VCaP (cell line): ENCODE measurements around the gene EP400.

Experiments
- H3K27ac ChIP-seq: fragments of 450-650 bp; 2 replicates; pipeline ENCODE4 v1.5.1; 2017
- TF ChIP-seq, protein P1 (sequence below): fragments of 450-650 bp; conservative IDR thresholded peaks from 2 replicates; pipeline ENCODE4 v1.5.1; 2017; ENCODE audit warnings: mild to moderate bottlenecking, moderate library complexity

Gene EP400

DNA sequence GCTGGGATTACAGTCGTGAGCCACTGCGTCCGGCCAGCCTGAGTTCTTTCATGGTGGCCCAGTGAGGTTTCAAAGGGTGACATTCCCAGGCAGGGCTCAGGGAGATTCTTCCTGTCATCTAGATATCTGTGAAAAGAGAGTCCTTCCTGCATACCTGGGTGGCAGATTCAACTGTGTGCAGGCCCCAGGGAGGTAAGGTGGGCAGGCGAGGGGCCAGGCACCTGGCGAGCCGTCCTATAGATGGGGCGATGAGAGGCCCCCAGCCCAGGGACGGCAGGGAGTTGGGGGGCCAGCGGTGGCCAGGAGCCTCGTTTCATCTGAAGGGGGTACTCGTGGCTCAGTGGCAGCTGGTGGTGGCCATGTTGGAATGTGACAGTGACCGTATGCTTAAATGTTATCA lies 7.1 kb upstream of the EP400 start:
- no peak overlapping the region for H3K27ac ChIP-seq
- TF ChIP-seq, protein P1, sequence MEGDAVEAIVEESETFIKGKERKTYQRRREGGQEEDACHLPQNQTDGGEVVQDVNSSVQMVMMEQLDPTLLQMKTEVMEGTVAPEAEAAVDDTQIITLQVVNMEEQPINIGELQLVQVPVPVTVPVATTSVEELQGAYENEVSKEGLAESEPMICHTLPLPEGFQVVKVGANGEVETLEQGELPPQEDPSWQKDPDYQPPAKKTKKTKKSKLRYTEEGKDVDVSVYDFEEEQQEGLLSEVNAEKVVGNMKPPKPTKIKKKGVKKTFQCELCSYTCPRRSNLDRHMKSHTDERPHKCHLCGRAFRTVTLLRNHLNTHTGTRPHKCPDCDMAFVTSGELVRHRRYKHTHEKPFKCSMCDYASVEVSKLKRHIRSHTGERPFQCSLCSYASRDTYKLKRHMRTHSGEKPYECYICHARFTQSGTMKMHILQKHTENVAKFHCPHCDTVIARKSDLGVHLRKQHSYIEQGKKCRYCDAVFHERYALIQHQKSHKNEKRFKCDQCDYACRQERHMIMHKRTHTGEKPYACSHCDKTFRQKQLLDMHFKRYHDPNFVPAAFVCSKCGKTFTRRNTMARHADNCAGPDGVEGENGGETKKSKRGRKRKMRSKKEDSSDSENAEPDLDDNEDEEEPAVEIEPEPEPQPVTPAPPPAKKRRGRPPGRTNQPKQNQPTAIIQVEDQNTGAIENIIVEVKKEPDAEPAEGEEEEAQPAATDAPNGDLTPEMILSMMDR: no peak

DNA sequence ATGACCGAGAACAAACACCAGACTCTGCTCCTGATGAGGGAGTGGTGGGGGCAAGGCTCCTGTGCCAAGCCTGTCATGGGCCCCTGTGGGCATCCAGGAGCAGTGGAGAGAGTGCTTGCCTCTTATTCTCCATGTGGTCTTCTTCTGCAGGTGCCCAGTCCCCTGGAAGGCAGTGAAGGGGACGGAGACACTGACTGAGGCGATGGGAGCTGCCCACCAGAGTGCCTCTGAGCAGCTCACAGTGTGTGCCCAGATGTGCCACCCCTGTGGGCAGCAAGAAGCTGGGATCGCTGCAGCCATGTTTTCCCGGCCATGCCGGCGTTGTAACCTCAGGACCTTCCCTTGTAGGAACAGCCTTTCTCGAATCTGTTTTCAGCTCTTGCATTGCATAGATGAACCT lies 6.4 kb upstream of the EP400 start:
- H3K27ac ChIP-seq: no peak overlapping the region
- TF ChIP-seq, protein P1: no peak

DNA sequence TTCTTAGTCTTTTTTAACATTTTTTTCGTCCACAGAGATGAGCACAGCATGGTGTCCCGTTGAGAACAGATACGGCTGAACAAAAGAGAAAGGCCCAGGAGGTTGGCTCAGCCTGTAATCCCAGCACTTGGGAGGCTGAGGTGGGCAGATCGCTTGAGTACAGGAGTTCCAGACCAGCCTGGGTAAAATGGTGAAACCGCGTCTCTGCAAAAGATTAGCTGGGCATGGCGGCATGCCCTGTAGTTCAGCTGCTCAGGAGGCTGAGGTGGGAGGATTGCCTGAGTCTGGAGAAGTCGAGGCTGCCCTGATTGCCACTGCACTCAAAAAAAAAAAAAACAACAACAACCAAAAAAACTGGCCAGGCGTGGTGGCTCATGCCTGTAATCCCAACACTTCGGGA lies 5.9 kb upstream of the EP400 start:
- TF ChIP-seq, protein P1: no peak
- no peak overlapping the region for H3K27ac ChIP-seq

DNA sequence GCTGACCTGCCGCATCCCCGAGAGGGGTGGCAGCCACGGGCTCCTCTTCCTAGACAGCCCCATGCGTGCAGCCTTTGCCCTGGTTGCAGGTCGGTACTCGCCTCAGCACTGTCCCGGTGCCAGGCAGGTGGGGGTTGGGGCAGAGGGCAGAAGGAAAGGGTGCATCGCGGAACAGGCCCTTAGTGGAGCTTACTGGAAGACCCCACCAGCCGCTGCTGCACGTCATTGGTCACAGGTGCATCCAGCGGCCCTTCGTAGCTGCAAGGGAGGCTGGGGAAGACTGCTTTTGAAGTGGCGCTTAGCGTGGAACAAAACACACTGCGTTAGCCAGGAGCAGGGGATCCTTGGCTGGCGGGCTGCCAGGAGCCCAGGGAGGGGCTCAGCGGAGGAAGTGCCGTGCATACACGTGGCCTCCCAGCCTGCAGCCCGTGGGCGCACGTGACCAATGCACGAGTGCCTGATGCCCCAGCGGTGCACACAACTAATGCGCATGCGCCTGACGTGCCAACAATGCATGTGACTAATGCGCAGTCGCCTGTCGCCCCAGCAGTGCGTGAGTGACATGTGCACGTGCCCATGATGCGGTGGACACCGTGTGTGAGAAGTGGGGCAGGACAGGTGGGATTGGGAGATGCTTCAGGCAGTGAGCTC lies 5.0 kb upstream of the EP400 start:
- TF ChIP-seq, protein P1: no peak
- H3K27ac ChIP-seq: no peak overlapping the region

DNA sequence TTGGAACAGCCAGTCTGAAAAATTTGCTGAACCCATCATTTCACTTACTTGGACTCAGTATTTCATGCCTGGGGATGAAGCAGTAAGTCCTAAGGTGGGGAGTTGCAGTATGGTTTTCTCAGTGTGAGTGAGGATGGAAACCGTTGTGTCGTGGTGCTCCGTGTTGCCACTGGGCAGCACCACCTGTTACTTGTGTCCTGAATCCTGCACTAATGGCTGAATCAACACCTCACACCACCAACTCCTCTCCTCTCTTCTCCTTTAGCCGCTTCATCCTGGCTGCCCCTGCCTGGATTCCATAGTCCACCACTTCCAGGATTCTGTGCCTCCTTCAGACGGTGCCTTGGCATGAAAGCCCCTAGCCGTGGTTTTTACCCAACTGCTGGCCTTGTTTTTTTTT lies 3.0 kb upstream of the EP400 start:
- TF ChIP-seq, protein P1: no peak
- H3K27ac ChIP-seq: no peak overlapping the region

DNA sequence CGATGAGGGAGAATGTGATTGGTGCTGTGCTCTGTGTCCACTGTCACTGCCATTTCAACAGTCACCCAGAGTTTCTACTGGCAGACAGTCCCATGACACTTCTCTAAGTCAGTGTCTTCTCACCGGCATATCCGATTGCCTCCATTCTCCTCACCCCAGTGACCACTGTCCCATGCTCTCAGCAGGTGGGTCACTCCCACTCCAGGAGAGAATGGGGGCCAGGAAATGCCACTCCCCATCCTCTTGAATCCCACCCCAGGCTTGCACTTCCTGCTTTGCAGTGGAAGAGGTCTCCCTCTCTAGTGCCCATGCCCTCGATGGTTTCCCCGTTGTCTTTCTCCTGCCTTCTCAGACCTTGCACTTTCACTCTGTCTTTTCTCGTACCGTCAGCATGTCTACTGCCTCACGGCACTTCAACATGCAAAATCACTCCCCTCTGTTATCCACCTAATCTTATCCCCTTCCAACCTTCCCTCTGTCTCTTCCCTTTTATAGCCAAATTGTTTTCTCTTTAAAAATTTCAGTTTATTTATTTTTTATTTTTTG lies 2.2 kb upstream of the EP400 start:
- TF ChIP-seq, protein P1: no peak
- no peak overlapping the region for H3K27ac ChIP-seq

DNA sequence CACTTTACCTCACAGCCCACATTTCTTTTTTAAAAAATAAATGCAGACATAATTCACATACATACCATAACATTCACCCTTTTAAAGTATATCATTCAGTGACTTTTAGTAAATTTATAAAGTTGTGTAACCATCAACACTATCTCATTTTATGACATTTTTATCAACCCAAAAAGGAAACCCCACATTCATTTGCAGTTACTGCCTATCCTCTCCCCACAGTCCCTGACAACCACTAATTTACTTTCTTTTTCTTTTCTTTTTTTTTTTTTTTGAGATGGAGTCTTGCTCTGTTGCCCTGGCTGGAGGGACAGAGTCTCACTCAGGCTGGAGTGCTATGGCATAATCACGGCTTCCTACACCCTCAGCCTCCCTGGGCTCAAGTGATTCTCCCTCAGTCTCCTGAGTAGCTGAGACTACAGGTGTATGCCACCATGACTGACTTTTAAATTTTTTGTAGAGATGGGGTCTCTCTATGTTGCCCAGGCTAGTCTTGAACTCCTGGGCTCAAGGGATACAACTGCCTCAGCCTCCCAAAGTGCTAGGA lies 1.5 kb upstream of the EP400 start:
- TF ChIP-seq, protein P1: no peak
- peak overlapping the region; percentile 88; the same call in 1 of the 2 replicates for H3K27ac ChIP-seq

DNA sequence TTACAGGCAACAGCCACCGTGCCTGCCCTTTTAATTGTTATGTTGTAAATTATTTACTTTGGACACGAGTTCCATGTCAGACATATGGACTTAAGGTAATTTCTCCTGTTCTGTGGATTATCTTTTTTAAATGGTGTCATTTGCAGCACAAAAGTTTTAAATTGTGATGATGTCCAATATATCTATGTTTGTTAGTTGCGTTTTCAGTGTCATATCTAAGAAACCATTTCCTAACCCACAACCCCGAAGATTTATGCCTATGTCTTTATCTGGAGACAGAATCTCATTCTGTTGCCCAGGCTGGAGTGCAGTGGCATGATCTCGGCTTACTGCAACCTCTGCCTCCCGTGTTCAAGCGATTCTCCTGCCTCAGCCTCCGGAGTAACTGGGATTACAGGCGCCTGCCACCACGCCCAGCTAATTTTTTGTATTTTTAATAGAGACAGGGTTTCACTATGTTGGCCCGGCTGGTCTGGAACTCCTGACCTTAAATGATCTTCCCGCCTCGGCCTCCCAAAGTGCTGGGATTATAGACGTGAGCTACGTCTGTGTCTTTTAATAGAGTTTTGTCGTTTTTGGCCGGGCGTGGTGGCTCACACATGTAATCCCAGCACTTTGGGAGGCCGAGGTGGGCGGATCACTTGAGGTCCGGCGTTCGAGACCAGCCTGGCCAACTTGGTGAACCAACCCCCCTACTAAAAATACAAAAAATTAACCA lies 870 bp upstream of the EP400 start:
- peak overlapping the region; percentile 88 for H3K27ac ChIP-seq
